Inflammatory macrophage (primary cell): Measurements from ENCODE around the gene NF1.

Experiments
- DNase-seq, 2 donors: peaks; one replicate each; pipeline ENCODE4 v3.0.0-alpha.2; 2020 to 2022

NF1 gene

GRCh38 chr17:31387438-31387837, 292.7 kb downstream of the NF1 start:
- DNase-seq: no peak

GRCh38 chr17:31388351-31388750, 293.6 kb downstream of the NF1 start:
- DNase-seq: no peak

GRCh38 chr17:31388770-31389656, 294.2 kb downstream of the NF1 start:
- peak; percentile 14 to 15 for DNase-seq

- DNase-seq: no peak
These were observed 295.0 kb downstream of the NF1 start for GRCh38 chr17:31389657-31390381.

- DNase-seq: no peak
These were observed 295.6 kb downstream of the NF1 start for GRCh38 chr17:31390426-31390747.

- DNase-seq: no peak
These were observed 296.1 kb downstream of the NF1 start for GRCh38 chr17:31390748-31391495.

- peak in 1 of 2 donors; percentile 8 for DNase-seq
These were observed 296.7 kb downstream of the NF1 start, which contains the start of gene RAB11FIP4 for GRCh38 chr17:31391496-31391949. RAB11FIP4 (plus strand) TSS chr17:31391675; CDS start chr17:31391853, 178 bp downstream.

- no peak for DNase-seq
These were observed 297.5 kb downstream of the NF1 start for GRCh38 chr17:31392002-31392855.

GRCh38 chr17:31392856-31393748, 298.3 kb downstream of the NF1 start:
- DNase-seq: no peak

- DNase-seq: no peak
These were observed 299.0 kb downstream of the NF1 start for GRCh38 chr17:31393749-31394146.

- peak; percentile 33 to 67 for DNase-seq
These were observed 299.8 kb downstream of the NF1 start for GRCh38 chr17:31394544-31394943.

GRCh38 chr17:31397256-31397939, 302.6 kb downstream of the NF1 start:
- no peak for DNase-seq

GRCh38 chr17:31398381-31399311, 303.9 kb downstream of the NF1 start:
- DNase-seq: peak; percentile 36 to 40

GRCh38 chr17:31400481-31400950, 305.7 kb downstream of the NF1 start:
- no peak for DNase-seq

- no peak for DNase-seq
These were observed 306.9 kb downstream of the NF1 start for GRCh38 chr17:31401456-31402254.

- no peak for DNase-seq
These were observed 309.5 kb downstream of the NF1 start for GRCh38 chr17:31404028-31404949.

GRCh38 chr17:31405890-31406371, 311.2 kb downstream of the NF1 start:
- DNase-seq: no peak
